Measurements from ENCODE around the gene DEDD. TPM values are rescaled to one million over a fixed set of nuclear protein-coding genes. Genes with fewer than 3 reads are reported as not detected.

Gene DEDD
- total and polyA plus RNA-seq, 10 of the 15 experiments (the other 5 are each of a cell fraction or from before 2014, with no cell fraction given) = 13.6 to 33.9 (median 30.3) TPM

DNA sequence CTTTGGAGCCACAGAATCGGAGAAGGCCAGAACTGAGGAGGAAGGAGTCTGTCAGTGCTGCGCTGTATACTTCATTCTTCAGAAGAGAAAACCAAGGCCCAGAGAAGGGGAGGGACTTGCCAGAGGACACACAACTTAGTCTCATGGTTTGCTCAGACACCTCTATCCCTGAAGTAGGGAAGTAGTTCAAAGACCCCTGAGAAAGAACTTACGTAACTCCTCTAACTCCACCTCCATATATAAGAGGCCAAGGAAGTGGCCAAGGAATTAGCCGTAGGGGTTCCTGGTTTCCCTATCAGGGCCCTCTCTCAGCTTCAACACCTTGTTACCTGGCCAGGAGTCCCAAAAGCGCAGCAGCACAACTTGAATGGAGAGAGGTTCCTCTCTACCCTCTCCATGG lies 42.5 kb downstream of the DEDD start (continued):
- no peak for TF ChIP-seq BCL11A (IDR thresholded peaks at IDR 0.05; ENCODE audit: low read depth, low read length)
- TF ChIP-seq IRF4 (IDR thresholded peaks at IDR 0.05; ENCODE audit: low read depth, low read length) = no peak
- TF ChIP-seq PAX5 (IDR thresholded peaks at IDR 0.05; ENCODE audit: borderline replicate concordance, low read depth, low read length) = no peak
- TF ChIP-seq, protein P1, sequence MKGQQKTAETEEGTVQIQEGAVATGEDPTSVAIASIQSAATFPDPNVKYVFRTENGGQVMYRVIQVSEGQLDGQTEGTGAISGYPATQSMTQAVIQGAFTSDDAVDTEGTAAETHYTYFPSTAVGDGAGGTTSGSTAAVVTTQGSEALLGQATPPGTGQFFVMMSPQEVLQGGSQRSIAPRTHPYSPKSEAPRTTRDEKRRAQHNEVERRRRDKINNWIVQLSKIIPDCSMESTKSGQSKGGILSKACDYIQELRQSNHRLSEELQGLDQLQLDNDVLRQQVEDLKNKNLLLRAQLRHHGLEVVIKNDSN (IDR thresholded peaks at IDR 0.05; ENCODE audit: borderline replicate concordance, extremely low read length, insufficient read depth, low read depth, low read length) = no peak
- TF ChIP-seq ZNF384 (IDR thresholded peaks at IDR 0.05; ENCODE audit: borderline replicate concordance, low read depth, low read length) = no peak
- TF ChIP-seq NR2C1 (IDR thresholded peaks at IDR 0.05) = no peak
- TF ChIP-seq, protein P2, sequence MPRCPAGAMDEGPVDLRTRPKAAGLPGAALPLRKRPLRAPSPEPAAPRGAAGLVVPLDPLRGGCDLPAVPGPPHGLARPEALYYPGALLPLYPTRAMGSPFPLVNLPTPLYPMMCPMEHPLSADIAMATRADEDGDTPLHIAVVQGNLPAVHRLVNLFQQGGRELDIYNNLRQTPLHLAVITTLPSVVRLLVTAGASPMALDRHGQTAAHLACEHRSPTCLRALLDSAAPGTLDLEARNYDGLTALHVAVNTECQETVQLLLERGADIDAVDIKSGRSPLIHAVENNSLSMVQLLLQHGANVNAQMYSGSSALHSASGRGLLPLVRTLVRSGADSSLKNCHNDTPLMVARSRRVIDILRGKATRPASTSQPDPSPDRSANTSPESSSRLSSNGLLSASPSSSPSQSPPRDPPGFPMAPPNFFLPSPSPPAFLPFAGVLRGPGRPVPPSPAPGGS (IDR thresholded peaks at IDR 0.05; ENCODE audit: borderline replicate concordance, insufficient read depth, low read depth, low read length, poor library complexity, severe bottlenecking) = no peak
- no peak for TF ChIP-seq JUND (IDR thresholded peaks at IDR 0.05; ENCODE audit: low read depth, low read length)
- TF ChIP-seq, protein P3, sequence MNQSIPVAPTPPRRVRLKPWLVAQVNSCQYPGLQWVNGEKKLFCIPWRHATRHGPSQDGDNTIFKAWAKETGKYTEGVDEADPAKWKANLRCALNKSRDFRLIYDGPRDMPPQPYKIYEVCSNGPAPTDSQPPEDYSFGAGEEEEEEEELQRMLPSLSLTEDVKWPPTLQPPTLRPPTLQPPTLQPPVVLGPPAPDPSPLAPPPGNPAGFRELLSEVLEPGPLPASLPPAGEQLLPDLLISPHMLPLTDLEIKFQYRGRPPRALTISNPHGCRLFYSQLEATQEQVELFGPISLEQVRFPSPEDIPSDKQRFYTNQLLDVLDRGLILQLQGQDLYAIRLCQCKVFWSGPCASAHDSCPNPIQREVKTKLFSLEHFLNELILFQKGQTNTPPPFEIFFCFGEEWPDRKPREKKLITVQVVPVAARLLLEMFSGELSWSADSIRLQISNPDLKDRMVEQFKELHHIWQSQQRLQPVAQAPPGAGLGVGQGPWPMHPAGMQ (IDR thresholded peaks at IDR 0.05; ENCODE audit: borderline replicate concordance) = no peak
- TF ChIP-seq, protein P4, sequence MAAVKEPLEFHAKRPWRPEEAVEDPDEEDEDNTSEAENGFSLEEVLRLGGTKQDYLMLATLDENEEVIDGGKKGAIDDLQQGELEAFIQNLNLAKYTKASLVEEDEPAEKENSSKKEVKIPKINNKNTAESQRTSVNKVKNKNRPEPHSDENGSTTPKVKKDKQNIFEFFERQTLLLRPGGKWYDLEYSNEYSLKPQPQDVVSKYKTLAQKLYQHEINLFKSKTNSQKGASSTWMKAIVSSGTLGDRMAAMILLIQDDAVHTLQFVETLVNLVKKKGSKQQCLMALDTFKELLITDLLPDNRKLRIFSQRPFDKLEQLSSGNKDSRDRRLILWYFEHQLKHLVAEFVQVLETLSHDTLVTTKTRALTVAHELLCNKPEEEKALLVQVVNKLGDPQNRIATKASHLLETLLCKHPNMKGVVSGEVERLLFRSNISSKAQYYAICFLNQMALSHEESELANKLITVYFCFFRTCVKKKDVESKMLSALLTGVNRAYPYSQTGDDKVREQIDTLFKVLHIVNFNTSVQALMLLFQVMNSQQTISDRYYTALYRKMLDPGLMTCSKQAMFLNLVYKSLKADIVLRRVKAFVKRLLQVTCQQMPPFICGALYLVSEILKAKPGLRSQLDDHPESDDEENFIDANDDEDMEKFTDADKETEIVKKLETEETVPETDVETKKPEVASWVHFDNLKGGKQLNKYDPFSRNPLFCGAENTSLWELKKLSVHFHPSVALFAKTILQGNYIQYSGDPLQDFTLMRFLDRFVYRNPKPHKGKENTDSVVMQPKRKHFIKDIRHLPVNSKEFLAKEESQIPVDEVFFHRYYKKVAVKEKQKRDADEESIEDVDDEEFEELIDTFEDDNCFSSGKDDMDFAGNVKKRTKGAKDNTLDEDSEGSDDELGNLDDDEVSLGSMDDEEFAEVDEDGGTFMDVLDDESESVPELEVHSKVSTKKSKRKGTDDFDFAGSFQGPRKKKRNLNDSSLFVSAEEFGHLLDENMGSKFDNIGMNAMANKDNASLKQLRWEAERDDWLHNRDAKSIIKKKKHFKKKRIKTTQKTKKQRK (IDR thresholded peaks at IDR 0.05; ENCODE audit: low read depth, low read length) = no peak
- TF ChIP-seq, protein P5, sequence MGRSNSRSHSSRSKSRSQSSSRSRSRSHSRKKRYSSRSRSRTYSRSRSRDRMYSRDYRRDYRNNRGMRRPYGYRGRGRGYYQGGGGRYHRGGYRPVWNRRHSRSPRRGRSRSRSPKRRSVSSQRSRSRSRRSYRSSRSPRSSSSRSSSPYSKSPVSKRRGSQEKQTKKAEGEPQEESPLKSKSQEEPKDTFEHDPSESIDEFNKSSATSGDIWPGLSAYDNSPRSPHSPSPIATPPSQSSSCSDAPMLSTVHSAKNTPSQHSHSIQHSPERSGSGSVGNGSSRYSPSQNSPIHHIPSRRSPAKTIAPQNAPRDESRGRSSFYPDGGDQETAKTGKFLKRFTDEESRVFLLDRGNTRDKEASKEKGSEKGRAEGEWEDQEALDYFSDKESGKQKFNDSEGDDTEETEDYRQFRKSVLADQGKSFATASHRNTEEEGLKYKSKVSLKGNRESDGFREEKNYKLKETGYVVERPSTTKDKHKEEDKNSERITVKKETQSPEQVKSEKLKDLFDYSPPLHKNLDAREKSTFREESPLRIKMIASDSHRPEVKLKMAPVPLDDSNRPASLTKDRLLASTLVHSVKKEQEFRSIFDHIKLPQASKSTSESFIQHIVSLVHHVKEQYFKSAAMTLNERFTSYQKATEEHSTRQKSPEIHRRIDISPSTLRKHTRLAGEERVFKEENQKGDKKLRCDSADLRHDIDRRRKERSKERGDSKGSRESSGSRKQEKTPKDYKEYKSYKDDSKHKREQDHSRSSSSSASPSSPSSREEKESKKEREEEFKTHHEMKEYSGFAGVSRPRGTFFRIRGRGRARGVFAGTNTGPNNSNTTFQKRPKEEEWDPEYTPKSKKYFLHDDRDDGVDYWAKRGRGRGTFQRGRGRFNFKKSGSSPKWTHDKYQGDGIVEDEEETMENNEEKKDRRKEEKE (IDR thresholded peaks at IDR 0.05) = no peak

Measured in GM12878 (cell line).